ENCODE results near the gene TCF3.
"Not testable (repeated sequence)": the region's sequence is repeated elsewhere in the genome, so short reads cannot be mapped to it uniquely, and the experiment has no call there.

Gene TCF3

DNA sequence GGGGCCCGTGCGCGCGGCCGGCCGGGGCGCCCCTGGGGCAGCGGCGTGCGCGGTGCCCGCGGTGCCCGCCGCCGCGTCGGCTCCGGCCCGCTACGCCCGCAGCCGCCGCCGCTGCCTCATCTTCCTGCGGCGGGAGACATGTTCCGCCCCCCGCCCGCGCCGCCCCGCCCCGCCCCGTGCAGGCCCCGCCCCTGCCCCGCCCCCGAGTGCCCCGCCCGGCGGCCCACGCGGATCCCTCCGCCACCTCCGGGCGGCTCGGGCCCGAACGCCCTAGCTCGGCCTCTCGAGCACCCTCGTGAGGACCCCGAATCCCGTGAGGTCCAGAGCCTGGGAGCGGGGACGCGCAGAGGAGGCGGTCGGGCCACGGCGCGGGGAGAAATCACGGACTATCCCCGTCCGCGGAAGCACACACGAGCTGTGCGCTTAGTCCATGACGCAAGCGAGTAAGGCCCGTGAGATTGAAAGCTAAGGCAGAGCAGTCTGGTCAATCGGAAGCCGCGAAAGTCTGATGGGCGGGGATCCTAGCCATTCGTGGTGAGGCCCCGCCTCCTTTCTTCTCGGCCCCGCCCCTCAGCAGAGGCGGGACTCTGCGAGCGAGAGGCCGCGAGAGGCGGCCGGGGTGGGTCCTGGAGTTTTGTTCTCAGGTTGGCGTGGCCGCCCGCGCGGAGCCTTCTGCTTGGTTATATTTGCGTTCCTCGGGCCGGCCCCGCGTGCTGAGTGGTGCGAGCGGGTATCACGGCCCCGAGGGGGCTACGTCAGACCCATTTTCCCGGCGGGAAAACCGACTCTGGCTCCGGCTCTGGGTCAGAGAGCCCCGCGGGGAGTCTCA lies at the start of gene TCF3:
TCF3 (minus strand) TSS at position 145 of the 829 bp plus-strand sequence. CDS start 2,367 bp downstream, outside the sequence.
- DNase-seq (ENCODE audit: low read depth) = peak; percentile 93

- DNase-seq (ENCODE audit: low read depth) = no peak
These were observed 48.6 kb upstream of the TCF3 start for GRCh38 chr19:1700733-1701663.

- DNase-seq (ENCODE audit: low read depth) = no peak
These were observed 47.8 kb upstream of the TCF3 start for GRCh38 chr19:1699998-1700732.

DNA sequence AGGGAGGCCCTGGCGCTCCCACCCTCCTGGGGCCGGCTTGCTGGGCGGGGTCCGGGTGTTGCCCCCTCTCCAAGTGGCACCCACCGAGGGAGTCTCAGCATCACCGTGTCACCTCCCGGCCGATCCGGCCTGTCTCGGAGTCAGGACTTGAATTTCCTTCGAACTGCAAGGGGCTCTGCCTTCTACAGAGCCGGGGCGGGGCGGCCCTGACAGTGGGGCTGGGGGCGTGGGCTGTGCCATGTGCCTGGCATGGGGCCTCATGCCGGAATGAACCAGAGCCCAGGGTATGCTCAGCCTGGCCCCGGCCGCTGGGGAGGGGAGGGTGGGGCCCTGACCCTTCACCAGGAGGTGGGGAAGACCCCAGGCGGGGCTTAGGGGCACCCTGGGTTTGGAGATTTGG lies 47.0 kb upstream of the TCF3 start:
- no peak for DNase-seq (ENCODE audit: low read depth)

- DNase-seq (ENCODE audit: low read depth) = no peak
These were observed 46.2 kb upstream of the TCF3 start for GRCh38 chr19:1698636-1699035.

GRCh38 chr19:1695481-1695880 lies 43.1 kb upstream of the TCF3 start:
- not testable (repeated sequence) for DNase-seq (ENCODE audit: low read depth)

DNA sequence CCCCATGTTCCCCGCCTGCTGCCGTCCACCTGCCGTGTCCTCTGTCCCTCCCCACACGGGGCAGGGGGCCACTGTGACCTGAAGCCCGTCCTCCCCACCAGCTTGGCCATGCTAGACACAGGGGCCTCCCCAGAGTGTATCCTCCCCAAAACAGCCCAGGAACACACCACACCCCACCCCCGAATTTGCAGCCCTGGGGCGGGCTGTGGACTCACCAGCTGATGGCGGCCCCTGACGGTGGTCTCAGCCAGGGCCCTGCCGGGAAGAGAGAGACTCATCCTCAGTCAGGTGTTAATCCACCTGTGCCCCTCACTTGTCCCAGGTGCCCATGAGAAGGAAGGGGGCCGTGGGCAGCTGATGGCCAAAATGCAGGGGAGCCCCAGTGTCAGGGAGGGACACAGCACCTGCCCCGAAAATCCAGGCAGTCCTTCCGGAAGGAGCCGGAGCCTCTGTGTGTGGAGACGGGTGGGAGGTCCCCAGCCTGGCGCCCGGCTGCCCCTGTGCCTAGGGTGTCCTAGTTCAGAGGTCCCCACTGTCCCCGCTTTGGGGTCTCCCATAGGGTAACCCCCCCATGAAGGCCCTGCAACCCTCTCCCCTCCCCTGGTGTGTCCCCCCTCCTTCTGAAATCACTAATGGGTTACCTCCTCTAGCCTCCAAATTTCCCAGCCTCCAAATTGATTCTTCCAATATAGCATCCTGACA lies 39.3 kb upstream of the TCF3 start:
- no peak for DNase-seq (ENCODE audit: low read depth)

DNA sequence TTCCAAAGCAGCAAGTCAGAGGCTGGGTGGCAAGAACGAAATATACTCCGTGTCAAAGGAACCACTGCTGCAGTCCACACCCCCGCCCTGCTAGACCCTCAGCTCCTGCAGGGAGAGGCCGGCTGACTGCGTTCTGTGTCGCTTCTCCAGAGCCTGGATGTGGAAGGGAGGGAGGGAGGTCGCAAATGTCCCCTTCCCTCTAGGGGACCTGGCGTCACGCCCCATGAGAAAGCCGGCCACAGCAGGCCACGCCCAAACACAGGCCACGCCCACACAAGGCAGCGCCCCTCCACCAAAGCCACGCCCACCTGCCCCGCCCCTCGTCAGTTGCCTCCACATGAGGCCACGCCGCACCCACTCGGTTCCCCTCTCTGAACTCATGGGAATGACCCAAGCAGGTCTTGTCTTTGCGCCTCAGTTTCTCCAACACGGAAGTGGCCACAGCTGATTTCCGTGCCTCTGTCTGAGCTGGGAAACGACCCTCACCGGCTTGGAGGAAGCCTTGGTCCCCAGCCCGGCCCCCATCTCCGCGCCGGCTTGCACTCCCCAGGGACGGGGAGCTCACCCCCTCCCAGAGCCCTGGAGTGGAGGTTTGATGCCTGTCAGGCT lies 38.4 kb upstream of the TCF3 start:
- no peak for DNase-seq (ENCODE audit: low read depth)

- DNase-seq (ENCODE audit: low read depth) = not testable (repeated sequence)
These were observed 33.4 kb upstream of the TCF3 start for GRCh38 chr19:1685785-1686184.

GRCh38 chr19:1685046-1685445 lies 32.6 kb upstream of the TCF3 start:
- no peak for DNase-seq (ENCODE audit: low read depth)

GRCh38 chr19:1684573-1684912 lies 32.1 kb upstream of the TCF3 start:
- DNase-seq (ENCODE audit: low read depth) = no peak

- DNase-seq (ENCODE audit: low read depth) = no peak
These were observed 31.6 kb upstream of the TCF3 start for GRCh38 chr19:1683869-1684572.

- no peak for DNase-seq (ENCODE audit: low read depth)
These were observed 28.6 kb upstream of the TCF3 start for GRCh38 chr19:1680976-1681375.

GRCh38 chr19:1678073-1678472 lies 25.7 kb upstream of the TCF3 start:
- DNase-seq (ENCODE audit: low read depth) = no peak

DNA sequence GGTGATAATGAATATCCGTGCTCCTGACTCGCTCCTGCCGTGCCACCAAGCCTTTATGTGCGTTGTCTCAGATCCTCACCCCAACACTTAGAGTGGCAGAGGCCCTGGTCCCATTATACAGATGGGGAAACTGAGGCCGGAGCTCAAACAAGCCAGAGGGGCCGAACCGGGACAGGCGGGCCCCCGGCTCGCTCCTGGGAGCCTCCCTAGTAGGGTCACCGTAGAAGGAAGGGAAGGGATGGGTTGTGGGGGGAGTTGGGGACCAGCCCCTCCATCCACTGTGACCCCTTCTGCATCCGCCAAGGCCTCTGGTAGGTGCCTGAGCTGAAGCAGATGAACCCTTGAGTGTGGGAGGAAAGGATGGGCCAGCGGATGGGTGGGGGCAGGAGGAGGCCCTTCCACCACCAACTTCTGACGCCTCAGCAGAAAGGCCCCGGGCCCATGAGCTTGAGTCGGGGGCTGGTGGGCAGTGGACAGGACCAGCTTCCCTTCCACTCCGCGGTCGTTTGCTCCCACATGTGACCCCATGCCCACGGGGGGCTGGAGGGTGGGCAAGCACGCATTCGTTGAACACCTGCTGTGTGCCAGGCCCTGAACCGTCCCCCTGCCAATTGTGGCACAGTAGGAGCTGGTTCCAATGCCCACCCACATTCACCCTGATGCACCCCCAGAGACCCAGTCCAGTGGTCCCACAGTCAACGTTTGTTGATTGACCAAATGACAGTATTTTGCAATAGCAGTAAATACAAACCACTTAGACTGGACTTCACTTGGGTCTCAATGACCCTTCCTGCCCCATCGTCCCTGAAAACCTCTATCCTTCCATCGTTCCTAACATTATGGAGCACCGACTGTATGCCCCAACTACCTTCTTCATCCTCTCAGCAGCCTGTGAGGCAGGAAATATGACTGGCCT lies 24.2 kb upstream of the TCF3 start:
- no peak for DNase-seq (ENCODE audit: low read depth)

DNA sequence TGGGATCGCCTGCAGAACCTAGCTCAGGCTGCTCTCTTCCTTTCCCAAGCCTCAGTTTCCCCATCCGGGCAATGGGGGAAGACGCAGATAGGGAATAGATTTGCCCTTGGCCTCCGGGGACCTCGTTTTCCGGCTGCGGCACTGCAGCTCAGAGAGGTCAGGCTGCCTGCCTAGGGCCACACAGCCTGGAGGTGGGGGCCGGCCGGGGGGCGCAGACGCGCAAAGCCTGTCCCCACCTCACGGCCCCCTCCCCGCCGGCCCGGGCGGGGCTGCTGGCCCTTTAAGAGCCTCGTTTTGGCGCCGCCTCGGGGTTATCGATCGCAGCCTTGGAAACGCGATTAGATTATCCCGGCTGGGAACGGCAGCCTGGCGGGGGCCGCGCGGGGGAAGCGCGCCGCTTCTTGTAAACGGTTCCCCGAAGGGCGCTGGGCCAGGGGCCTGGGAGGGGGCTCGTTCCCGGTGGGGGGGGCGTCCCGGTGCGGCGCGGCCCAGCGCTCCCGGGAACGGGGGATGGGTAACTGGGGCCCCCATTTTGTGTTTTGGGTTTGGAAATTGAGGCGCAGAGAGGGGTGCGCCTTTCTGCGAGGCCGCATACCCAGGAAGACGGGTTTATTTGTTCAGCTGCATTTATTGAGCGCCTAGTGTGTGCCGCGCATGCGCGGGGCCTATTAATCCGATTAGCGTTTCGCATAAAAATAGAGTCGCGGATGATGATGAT lies 23.4 kb upstream of the TCF3 start:
- no peak for DNase-seq (ENCODE audit: low read depth)

DNA sequence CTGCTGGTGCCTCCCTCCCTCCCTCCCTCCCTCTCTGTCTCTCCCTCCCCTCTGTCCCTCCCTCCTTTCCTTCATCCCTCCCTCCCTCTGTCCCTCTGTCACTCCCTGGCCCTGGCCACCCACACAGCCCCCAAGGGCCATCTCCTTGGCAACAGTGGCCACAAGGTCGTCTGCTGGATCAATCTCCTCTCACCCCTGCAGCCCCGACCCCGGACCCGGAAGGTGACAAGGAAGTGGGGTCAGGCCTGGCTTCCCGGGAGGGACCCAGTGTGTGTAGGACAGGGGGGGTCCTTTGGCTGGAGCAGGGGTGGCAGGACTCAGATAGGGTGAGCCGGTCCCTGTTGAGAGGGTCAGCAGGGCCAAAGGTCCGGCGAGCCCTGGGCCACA lies 21.9 kb upstream of the TCF3 start:
- DNase-seq (ENCODE audit: low read depth) = no peak

- no peak for DNase-seq (ENCODE audit: low read depth)
These were observed 21.4 kb upstream of the TCF3 start for GRCh38 chr19:1673645-1674292.
